HEK293 (cell line): ENCODE data around the gene NDUFB10.

Source experiments
- EGR2 ChIP-seq: fragments of 450-650 bp; formaldehyde crosslinking; IDR thresholded peaks from 2 replicates; pipeline ENCODE4 v1.5.1; 2016; ENCODE audit warnings: low read depth, missing biosample characterization, missing genetic modification characterization
- GLIS1 ChIP-seq: fragments of 450-650 bp; formaldehyde crosslinking; IDR thresholded peaks from 2 replicates; pipeline ENCODE4 v1.5.1; 2016; ENCODE audit warnings: missing biosample characterization, missing genetic modification characterization
- HOXA7 ChIP-seq: sonication (generic); formaldehyde crosslinking; IDR thresholded peaks from 2 replicates; pipeline ENCODE4 v1.8.1; 2022; ENCODE audit warnings: missing genetic modification reagents, borderline replicate concordance
- SP3 ChIP-seq: fragments of 450-650 bp; formaldehyde crosslinking; IDR thresholded peaks from 2 replicates; pipeline ENCODE4 v1.5.1; 2016; ENCODE audit warnings: missing biosample characterization, missing genetic modification characterization
- TCF7L2 ChIP-seq: IDR thresholded peaks from 2 replicates; pipeline ENCODE4 v1.6.1; 2011; ENCODE audit warnings: low read depth, mild to moderate bottlenecking, inconsistent platforms, low read length, moderate library complexity, borderline replicate concordance
- ZBTB48 ChIP-seq: fragments of 450-650 bp; formaldehyde crosslinking; IDR thresholded peaks from 2 replicates; pipeline ENCODE4 v1.5.1; 2016; ENCODE audit warnings: missing biosample characterization, missing genetic modification characterization
- ZFHX2 ChIP-seq: fragments of 450-650 bp; formaldehyde crosslinking; conservative IDR thresholded peaks from 2 replicates; pipeline ENCODE4 v1.5.1; 2016; ENCODE audit warnings: missing biosample characterization, missing genetic modification characterization
- ZFP37 ChIP-seq: fragments of 450-650 bp; formaldehyde crosslinking; IDR thresholded peaks from 2 replicates; pipeline ENCODE4 v1.5.1; 2016; ENCODE audit warnings: missing biosample characterization, missing genetic modification characterization
- ZFP69B ChIP-seq: fragments of 450-650 bp; formaldehyde crosslinking; IDR thresholded peaks from 2 replicates; pipeline ENCODE4 v1.5.1; 2016; ENCODE audit warnings: missing biosample characterization, missing genetic modification characterization
- ZIC2 ChIP-seq: fragments of 450-650 bp; formaldehyde crosslinking; IDR thresholded peaks from 2 replicates; pipeline ENCODE4 v1.5.1; 2016; ENCODE audit warnings: missing biosample characterization, missing genetic modification characterization
- ZNF114 ChIP-seq: fragments of 450-650 bp; formaldehyde crosslinking; IDR thresholded peaks from 2 replicates; pipeline ENCODE4 v1.5.0; 2017; ENCODE audit warnings: missing biosample characterization, missing genetic modification characterization
- ZNF221 ChIP-seq: fragments of 450-650 bp; formaldehyde crosslinking; IDR thresholded peaks from 2 replicates; pipeline ENCODE4 v1.5.1; 2017; ENCODE audit warnings: missing biosample characterization, missing genetic modification characterization, borderline replicate concordance
- ZNF24 ChIP-seq: fragments of 450-650 bp; formaldehyde crosslinking; IDR thresholded peaks from 2 replicates; pipeline ENCODE4 v1.5.1; 2016; ENCODE audit warnings: missing biosample characterization, missing genetic modification characterization
- ZNF311 ChIP-seq: fragments of 450-650 bp; formaldehyde crosslinking; IDR thresholded peaks from 2 replicates; pipeline ENCODE4 v1.5.1; 2017; ENCODE audit warnings: missing biosample characterization, missing genetic modification characterization, borderline replicate concordance
- ZNF341 ChIP-seq: fragments of 450-650 bp; formaldehyde crosslinking; IDR thresholded peaks from 2 replicates; pipeline ENCODE4; 2016; ENCODE audit warnings: low read depth, missing biosample characterization, missing genetic modification characterization
- ZNF354C ChIP-seq: fragments of 450-650 bp; formaldehyde crosslinking; IDR thresholded peaks from 2 replicates; pipeline ENCODE4 v1.5.1; 2016; ENCODE audit warnings: missing biosample characterization, missing genetic modification characterization, low read depth, borderline replicate concordance
- ZNF423 ChIP-seq: fragments of 450-650 bp; formaldehyde crosslinking; IDR thresholded peaks from 2 replicates; pipeline ENCODE4 v1.5.1; 2016; ENCODE audit warnings: missing biosample characterization, missing genetic modification characterization
- ZNF426 ChIP-seq: fragments of 450-650 bp; formaldehyde crosslinking; IDR thresholded peaks from 2 replicates; pipeline ENCODE4 v1.5.1; 2017; ENCODE audit warnings: missing biosample characterization, missing genetic modification characterization, mild to moderate bottlenecking, inconsistent platforms, moderate library complexity
- ZNF521 ChIP-seq: fragments of 450-650 bp; formaldehyde crosslinking; IDR thresholded peaks from 2 replicates; pipeline ENCODE4 v1.5.1; 2017; ENCODE audit warnings: missing biosample characterization, mild to moderate bottlenecking, missing genetic modification characterization
- ZNF658 ChIP-seq: fragments of 450-650 bp; formaldehyde crosslinking; IDR thresholded peaks from 2 replicates; pipeline ENCODE4; 2016; ENCODE audit warnings: missing biosample characterization, missing genetic modification characterization
- ZNF768 ChIP-seq: fragments of 450-650 bp; formaldehyde crosslinking; IDR thresholded peaks from 2 replicates; pipeline ENCODE4 v1.5.1; 2018; ENCODE audit warnings: missing biosample characterization, mild to moderate bottlenecking, missing genetic modification characterization
- ZXDB ChIP-seq: fragments of 450-650 bp; formaldehyde crosslinking; IDR thresholded peaks from 2 replicates; pipeline ENCODE4 v1.5.1; 2016; ENCODE audit warnings: missing biosample characterization, missing genetic modification characterization
- TF ChIP-seq, protein P1 (sequence below): fragments of 450-650 bp; IDR thresholded peaks from 2 replicates; pipeline ENCODE4 v1.5.1; 2018; ENCODE audit warnings: missing biosample characterization, mild to moderate bottlenecking, missing genetic modification characterization
- TF ChIP-seq, protein P2 (sequence below): fragments of 450-650 bp; formaldehyde crosslinking; IDR thresholded peaks from 2 replicates; pipeline ENCODE4 v1.5.1; 2017; ENCODE audit warnings: missing biosample characterization, missing genetic modification characterization
- TF ChIP-seq, protein P3 (sequence below): fragments of 450-650 bp; formaldehyde crosslinking; IDR thresholded peaks from 2 replicates; pipeline ENCODE4 v1.5.1; 2016; ENCODE audit warnings: missing biosample characterization, missing genetic modification characterization
- TF ChIP-seq, protein P4 (sequence below): fragments of 450-650 bp; formaldehyde crosslinking; IDR thresholded peaks from 2 replicates; pipeline ENCODE4; 2016; ENCODE audit warnings: missing biosample characterization, missing genetic modification characterization
- TF ChIP-seq, protein P5 (sequence below): fragments of 450-650 bp; formaldehyde crosslinking; IDR thresholded peaks from 2 replicates; pipeline ENCODE4 v1.5.1; 2016; ENCODE audit warnings: missing biosample characterization, missing genetic modification characterization, low read depth
- TF ChIP-seq, protein P6 (sequence below): fragments of 450-650 bp; formaldehyde crosslinking; IDR thresholded peaks from 2 replicates; pipeline ENCODE4 v1.5.1; 2016; ENCODE audit warnings: missing biosample characterization, missing genetic modification characterization

The NDUFB10 gene

DNA sequence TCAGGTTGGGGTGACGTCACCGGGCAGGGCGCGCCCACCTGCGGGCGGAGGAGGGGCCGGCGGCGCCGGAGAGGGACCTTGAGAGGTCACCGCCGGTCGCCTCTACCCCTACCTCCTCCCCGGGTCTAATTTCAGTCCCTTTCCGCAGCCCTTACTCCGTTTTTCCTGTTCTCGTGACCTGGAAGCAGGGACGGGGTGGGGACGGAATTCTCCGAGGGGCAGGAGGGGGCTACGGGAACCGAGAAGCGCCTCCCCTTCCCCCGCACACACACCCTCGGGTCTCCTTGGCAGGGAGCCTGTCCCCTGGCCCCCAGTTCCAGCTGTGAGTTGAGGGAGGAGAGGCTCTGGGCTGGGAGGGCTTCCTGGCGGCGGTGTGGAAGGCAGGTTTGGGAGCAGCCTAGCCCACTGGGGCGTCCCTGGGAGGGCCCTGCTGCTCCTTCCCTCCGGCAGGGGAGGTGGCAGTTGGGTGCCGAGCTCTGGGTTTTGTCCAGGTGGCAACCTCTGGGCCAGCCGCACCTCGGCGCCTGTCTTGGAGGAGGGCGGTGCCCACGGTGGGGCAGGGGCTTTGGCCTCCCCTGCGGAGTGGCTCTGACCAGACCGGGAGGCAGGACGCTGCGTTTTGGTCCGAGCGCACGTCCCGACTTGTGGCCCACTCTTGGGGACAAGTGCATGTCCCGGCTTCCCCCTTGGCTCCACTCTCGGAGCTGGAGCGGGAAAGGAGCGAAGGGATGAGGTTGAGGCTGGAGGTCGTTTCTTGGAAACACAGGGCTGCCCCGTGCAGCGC lies 31.2 kb downstream of the NDUFB10 start (continued):
- TF ChIP-seq ZNF354C (tag by site-specific recombination) (no peak), ZNF114 (tag by site-specific recombination) (no peak), EGR2 (tag by site-specific recombination) (peak; percentile 77), ZIC2 (peak; percentile 78), ZXDB (peak; percentile 53; the same call in 1 of the 2 replicates), ZFP69B (tag by site-specific recombination) (no peak; the same call in 1 of the 2 replicates), ZBTB48 (tag by site-specific recombination) (0 out of 2 replicates have a peak, but pooled peaks have one; percentile 27), ZNF423 (tag by site-specific recombination) (no peak), ZNF221 (tag by site-specific recombination) (no peak), ZNF24 (tag by site-specific recombination) (peak; percentile 28; the same call in 1 of the 2 replicates), ZNF768 (tag by site-specific recombination) (no peak), GLIS1 (no peak), ZNF311 (no peak), ZNF341 (tag by site-specific recombination) (peak; percentile 56), ZNF521 (no peak), HOXA7 (CRISPR knock-in tag) (no peak), SP3 (tag by site-specific recombination) (peak; percentile 70), ZNF426 (tag by site-specific recombination) (no peak), ZNF658 (tag by site-specific recombination) (no peak), ZFHX2 (tag by site-specific recombination) (peak; percentile 85), ZFP37 (tag by site-specific recombination) (peak; percentile 22; the same call in 1 of the 2 replicates), TCF7L2 (no peak)
- TF ChIP-seq, protein P1, sequence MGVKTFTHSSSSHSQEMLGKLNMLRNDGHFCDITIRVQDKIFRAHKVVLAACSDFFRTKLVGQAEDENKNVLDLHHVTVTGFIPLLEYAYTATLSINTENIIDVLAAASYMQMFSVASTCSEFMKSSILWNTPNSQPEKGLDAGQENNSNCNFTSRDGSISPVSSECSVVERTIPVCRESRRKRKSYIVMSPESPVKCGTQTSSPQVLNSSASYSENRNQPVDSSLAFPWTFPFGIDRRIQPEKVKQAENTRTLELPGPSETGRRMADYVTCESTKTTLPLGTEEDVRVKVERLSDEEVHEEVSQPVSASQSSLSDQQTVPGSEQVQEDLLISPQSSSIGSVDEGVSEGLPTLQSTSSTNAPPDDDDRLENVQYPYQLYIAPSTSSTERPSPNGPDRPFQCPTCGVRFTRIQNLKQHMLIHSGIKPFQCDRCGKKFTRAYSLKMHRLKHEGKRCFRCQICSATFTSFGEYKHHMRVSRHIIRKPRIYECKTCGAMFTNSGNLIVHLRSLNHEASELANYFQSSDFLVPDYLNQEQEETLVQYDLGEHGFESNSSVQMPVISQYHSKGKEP = no peak
- TF ChIP-seq, protein P2, sequence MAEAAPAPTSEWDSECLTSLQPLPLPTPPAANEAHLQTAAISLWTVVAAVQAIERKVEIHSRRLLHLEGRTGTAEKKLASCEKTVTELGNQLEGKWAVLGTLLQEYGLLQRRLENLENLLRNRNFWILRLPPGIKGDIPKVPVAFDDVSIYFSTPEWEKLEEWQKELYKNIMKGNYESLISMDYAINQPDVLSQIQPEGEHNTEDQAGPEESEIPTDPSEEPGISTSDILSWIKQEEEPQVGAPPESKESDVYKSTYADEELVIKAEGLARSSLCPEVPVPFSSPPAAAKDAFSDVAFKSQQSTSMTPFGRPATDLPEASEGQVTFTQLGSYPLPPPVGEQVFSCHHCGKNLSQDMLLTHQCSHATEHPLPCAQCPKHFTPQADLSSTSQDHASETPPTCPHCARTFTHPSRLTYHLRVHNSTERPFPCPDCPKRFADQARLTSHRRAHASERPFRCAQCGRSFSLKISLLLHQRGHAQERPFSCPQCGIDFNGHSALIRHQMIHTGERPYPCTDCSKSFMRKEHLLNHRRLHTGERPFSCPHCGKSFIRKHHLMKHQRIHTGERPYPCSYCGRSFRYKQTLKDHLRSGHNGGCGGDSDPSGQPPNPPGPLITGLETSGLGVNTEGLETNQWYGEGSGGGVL (tag by site-specific recombination) = peak; percentile 95
- TF ChIP-seq, protein P3, sequence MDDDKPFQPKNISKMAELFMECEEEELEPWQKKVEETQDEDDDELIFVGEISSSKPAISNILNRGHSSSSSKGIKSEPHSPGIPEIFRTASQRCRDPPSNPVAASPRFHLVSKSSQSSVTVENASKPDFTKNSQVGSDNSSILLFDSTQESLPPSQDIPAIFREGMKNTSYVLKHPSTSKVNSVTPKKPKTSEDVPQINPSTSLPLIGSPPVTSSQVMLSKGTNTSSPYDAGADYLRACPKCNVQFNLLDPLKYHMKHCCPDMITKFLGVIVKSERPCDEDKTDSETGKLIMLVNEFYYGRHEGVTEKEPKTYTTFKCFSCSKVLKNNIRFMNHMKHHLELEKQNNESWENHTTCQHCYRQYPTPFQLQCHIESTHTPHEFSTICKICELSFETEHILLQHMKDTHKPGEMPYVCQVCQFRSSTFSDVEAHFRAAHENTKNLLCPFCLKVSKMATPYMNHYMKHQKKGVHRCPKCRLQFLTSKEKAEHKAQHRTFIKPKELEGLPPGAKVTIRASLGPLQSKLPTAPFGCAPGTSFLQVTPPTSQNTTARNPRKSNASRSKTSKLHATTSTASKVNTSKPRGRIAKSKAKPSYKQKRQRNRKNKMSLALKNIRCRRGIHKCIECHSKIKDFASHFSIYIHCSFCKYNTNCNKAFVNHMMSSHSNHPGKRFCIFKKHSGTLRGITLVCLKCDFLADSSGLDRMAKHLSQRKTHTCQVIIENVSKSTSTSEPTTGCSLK = no peak
- TF ChIP-seq, protein P4, sequence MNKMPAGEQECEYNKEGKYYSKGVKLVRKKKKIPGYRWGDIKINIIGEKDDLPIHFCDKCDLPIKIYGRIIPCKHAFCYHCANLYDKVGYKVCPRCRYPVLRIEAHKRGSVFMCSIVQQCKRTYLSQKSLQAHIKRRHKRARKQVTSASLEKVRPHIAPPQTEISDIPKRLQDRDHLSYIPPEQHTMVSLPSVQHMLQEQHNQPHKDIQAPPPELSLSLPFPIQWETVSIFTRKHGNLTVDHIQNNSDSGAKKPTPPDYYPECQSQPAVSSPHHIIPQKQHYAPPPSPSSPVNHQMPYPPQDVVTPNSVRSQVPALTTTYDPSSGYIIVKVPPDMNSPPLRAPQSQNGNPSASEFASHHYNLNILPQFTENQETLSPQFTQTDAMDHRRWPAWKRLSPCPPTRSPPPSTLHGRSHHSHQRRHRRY (tag by site-specific recombination) = no peak
- TF ChIP-seq, protein P5, sequence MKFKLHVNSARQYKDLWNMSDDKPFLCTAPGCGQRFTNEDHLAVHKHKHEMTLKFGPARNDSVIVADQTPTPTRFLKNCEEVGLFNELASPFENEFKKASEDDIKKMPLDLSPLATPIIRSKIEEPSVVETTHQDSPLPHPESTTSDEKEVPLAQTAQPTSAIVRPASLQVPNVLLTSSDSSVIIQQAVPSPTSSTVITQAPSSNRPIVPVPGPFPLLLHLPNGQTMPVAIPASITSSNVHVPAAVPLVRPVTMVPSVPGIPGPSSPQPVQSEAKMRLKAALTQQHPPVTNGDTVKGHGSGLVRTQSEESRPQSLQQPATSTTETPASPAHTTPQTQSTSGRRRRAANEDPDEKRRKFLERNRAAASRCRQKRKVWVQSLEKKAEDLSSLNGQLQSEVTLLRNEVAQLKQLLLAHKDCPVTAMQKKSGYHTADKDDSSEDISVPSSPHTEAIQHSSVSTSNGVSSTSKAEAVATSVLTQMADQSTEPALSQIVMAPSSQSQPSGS (tag by site-specific recombination) = peak; percentile 95
- TF ChIP-seq, protein P6, sequence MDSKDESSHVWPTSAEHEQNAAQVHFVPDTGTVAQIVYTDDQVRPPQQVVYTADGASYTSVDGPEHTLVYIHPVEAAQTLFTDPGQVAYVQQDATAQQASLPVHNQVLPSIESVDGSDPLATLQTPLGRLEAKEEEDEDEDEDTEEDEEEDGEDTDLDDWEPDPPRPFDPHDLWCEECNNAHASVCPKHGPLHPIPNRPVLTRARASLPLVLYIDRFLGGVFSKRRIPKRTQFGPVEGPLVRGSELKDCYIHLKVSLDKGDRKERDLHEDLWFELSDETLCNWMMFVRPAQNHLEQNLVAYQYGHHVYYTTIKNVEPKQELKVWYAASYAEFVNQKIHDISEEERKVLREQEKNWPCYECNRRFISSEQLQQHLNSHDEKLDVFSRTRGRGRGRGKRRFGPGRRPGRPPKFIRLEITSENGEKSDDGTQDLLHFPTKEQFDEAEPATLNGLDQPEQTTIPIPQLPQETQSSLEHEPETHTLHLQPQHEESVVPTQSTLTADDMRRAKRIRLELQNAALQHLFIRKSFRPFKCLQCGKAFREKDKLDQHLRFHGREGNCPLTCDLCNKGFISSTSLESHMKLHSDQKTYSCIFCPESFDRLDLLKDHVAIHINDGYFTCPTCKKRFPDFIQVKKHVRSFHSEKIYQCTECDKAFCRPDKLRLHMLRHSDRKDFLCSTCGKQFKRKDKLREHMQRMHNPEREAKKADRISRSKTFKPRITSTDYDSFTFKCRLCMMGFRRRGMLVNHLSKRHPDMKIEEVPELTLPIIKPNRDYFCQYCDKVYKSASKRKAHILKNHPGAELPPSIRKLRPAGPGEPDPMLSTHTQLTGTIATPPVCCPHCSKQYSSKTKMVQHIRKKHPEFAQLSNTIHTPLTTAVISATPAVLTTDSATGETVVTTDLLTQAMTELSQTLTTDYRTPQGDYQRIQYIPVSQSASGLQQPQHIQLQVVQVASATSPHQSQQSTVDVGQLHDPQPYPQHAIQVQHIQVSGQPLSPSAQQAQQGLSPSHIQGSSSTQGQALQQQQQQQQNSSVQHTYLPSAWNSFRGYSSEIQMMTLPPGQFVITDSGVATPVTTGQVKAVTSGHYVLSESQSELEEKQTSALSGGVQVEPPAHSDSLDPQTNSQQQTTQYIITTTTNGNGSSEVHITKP (tag by site-specific recombination) = peak; percentile 97
